Body of pancreas (tissue), 4 donors: Measurements from ENCODE around the gene MAMDC2. TPM values are rescaled to one million over a fixed set of nuclear protein-coding genes. Genes with fewer than 3 reads are reported as not detected.

ENCODE experiments used
- ATAC-seq: fragments of 150-250 bp; one replicate; pipeline ENCODE4 v1.9.1; 2016
- DNase-seq, 4 donors: peaks; one replicate each; pipeline ENCODE4 v3.0.0-alpha.2; 2019
- H3K27ac ChIP-seq, 4 donors: fragments of 200-600 bp; sonication (generic); 1 replicate in 3 of 4; 2 replicates in 1 of 4; pipeline versions ENCODE4 v1.5.1 to v1.6.1; 2016 to 2019; ENCODE audit warnings: mild to moderate bottlenecking in 1 of 4, mixed read lengths in 1 of 4, moderate library complexity in 1 of 4
- H3K27me3 ChIP-seq, 2 donors: fragments of 200-600 bp; sonication (generic); one replicate each; pipeline ENCODE4 v1.6.0; 2016; ENCODE audit warnings: mild to moderate bottlenecking in 1 of 2
- H3K36me3 ChIP-seq, 2 donors: fragments of 200-600 bp; sonication (generic); replicated peaks in 1 of 2; 2 replicates each; pipeline ENCODE4 v1.5.1; 2016; ENCODE audit warnings: low read depth in 2 of 2; ENCODE audit not compliant: insufficient read depth in 1 of 2
- H3K4me1 ChIP-seq: fragments of 200-600 bp; sonication (generic); one replicate; pipeline ENCODE4 v1.6.0; 2016
- H3K4me3 ChIP-seq, 2 donors: fragments of 200-600 bp; sonication (generic); 1 replicate in 1 of 2; 2 replicates in 1 of 2; pipeline ENCODE4 v1.5.1; 2016 to 2019
- H3K9me3 ChIP-seq, 3 donors: fragments of 200-600 bp; sonication (generic); 1 replicate in 2 of 3; 2 replicates in 1 of 3; pipeline ENCODE4 v1.5.1; 2016
- POLR2A ChIP-seq, 3 donors: fragments of 450-650 bp; IDR thresholded peaks; one replicate each; pipeline ENCODE4 v1.6.1; 2016; ENCODE audit warnings: antibody characterized with exemption in 3 of 3, mild to moderate bottlenecking in 2 of 3
- WGBS, 2 donors: methylation state at CpG; one replicate each; pipeline ENCODE4 v1.1.5; 2017; 5-methylcytosine and 5-hydroxymethylcytosine counted together
- intact Hi-C: fragments of 100-400 bp; cut with DNase I; formaldehyde crosslinking; loops from one replicate; pipeline ENCODE4 v1.15.1; 2023
- total RNA-seq, 2 donors: library from RNA; depleted of rRNA; stranded (reverse); fragments of >200 nt; gene quantifications; one replicate each; pipeline ENCODE4 v1.1.0, GENCODE V29; 2016
- TF ChIP-seq, protein P1 (sequence below), 7 experiments: fragments of 450-650 bp in 4 of 7; fragments of 200-600 bp in 3 of 7; sonication (generic) in 3 of 7; IDR thresholded peaks; one replicate each; pipeline ENCODE4 v1.5.1; 2016 to 2019; ENCODE audit warnings: antibody characterized with exemption in 7 of 7

MAMDC2 gene
- total RNA-seq, 2 donors from 2014 or later: 4.0 to 17.1 TPM

GRCh38 chr9:70142101-70142500, 98.5 kb downstream of the MAMDC2 start:
- H3K27me3 ChIP-seq: no peaks in the 10 kb centered on the region
- no peak for TF ChIP-seq POLR2A (IDR thresholded peaks at IDR 0.05)
- TF ChIP-seq, protein P1, sequence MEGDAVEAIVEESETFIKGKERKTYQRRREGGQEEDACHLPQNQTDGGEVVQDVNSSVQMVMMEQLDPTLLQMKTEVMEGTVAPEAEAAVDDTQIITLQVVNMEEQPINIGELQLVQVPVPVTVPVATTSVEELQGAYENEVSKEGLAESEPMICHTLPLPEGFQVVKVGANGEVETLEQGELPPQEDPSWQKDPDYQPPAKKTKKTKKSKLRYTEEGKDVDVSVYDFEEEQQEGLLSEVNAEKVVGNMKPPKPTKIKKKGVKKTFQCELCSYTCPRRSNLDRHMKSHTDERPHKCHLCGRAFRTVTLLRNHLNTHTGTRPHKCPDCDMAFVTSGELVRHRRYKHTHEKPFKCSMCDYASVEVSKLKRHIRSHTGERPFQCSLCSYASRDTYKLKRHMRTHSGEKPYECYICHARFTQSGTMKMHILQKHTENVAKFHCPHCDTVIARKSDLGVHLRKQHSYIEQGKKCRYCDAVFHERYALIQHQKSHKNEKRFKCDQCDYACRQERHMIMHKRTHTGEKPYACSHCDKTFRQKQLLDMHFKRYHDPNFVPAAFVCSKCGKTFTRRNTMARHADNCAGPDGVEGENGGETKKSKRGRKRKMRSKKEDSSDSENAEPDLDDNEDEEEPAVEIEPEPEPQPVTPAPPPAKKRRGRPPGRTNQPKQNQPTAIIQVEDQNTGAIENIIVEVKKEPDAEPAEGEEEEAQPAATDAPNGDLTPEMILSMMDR (IDR thresholded peaks at IDR 0.05): no peak
- no peaks in the 10 kb centered on the region for H3K36me3 ChIP-seq
- no peak for ATAC-seq
- no peaks in the 10 kb centered on the region for H3K9me3 ChIP-seq
- H3K4me3 ChIP-seq: no peak overlapping the region
- no peak for DNase-seq
- WGBS, 2 donors: 78 to 88% methylated on average over 3 of the region's 3 CpGs
- intact Hi-C loops: no loop called here
- no peak overlapping the region for H3K27ac ChIP-seq
- H3K4me1 ChIP-seq: no peaks in the 10 kb centered on the region

DNA sequence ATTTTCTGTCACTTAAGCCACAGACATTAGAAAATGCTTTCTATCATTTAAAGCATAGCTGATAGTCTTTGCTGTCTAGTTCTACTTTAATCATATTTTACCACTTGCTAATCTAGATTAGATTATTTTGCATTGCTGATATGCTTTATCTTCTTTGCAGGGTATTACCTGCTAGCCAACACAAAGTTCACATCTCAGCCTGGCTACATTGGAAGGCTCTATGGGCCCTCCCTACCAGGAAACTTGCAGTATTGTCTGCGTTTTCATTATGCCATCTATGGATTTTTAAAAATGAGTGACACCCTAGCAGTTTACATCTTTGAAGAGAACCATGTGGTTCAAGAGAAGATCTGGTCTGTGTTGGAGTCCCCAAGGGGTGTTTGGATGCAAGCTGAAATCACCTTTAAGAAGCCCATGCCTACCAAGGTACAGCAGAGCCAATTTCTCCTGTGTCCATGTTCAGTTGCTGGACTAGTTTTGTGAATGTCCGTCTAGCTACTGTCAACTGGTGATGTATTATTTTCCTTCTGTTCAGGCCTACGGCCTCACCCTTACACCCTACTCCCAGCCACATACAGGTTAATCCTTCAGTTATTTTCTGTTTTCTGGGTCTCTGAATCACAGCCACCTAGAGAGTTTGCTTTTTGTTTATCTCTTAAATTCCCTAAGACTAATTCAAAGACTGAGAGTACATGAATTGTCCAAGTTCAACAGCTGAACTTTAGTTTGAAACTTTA, 99.9 kb downstream of the MAMDC2 start:
- TF ChIP-seq, protein P1 (IDR thresholded peaks at IDR 0.05): no peak
- TF ChIP-seq POLR2A (IDR thresholded peaks at IDR 0.05): no peak
- no peaks in the 10 kb centered on the region for H3K36me3 ChIP-seq
- no peak for ATAC-seq
- H3K9me3 ChIP-seq: no peaks in the 10 kb centered on the region
- intact Hi-C loops: no loop called here
- no peak overlapping the region for H3K4me3 ChIP-seq
- H3K27ac ChIP-seq: no peak overlapping the region
- DNase-seq: no peak
- WGBS, 2 donors: 69 to 76% methylated on average over 3 of the region's 3 CpGs
- H3K27me3 ChIP-seq: no peaks in the 10 kb centered on the region
- no peaks in the 10 kb centered on the region for H3K4me1 ChIP-seq

DNA sequence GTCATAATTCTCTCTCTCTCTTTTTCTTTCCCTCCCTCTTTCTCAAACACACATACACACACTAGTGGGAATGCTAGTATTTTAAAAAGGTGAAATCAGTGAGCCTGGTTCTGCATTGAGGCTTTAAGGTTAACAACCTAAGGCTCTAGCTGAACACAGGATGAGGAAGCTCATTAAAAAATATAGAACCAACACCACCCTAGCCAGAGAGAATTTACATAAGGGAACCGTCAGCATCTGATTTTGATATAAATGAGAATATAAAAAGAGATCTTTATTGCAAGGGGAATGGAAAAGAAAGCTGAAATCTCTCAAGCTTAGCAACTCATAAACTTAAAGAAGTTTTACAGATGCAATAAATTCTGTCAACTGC, 100.5 kb downstream of the MAMDC2 start:
- Histone ChIP-seq H3K9me3 (no peaks in the 10 kb centered on the region), H3K4me1 (no peaks in the 10 kb centered on the region), H3K27me3 (no peaks in the 10 kb centered on the region), H3K27ac (no peak overlapping the region), H3K4me3 (no peak overlapping the region), H3K36me3 (no peaks in the 10 kb centered on the region)
- intact Hi-C loops: no loop called here
- 92 to 96% methylated on average over 1 of the region's 1 CpG for WGBS, 2 donors
- ATAC-seq (no peak), DNase-seq (no peak)
- TF ChIP-seq, protein P1 (IDR thresholded peaks at IDR 0.05): no peak
- TF ChIP-seq POLR2A (IDR thresholded peaks at IDR 0.05): no peak

DNA sequence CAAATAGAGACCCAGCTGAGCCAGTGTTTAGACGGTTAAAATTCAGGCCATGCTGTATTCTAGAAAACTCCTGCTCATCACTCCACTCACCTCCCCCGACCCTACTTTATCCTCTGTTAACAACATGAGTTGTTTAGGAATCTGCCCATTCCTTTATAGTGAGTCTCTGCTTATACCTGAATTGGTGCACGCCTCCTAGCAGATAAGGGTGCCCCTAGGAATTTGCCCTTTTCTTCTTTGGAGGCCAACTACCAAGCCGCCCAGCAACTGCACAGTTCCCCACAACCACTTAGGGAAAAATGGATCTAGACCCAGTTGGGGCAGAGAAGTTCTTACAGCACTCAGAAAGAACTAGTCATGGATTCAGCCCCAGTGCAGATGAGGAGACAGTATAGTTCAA, 102.3 kb downstream of the MAMDC2 start:
- Histone ChIP-seq H3K9me3 (no peaks in the 10 kb centered on the region), H3K4me3 (no peak overlapping the region), H3K36me3 (no peaks in the 10 kb centered on the region), H3K27me3 (no peaks in the 10 kb centered on the region), H3K27ac (no peak overlapping the region), H3K4me1 (no peaks in the 10 kb centered on the region)
- ATAC-seq (no peak), DNase-seq (no peak)
- intact Hi-C loops: no loop called here
- WGBS, 2 donors: 86 to 91% methylated on average over 4 of the region's 4 CpGs
- no peak for TF ChIP-seq POLR2A (IDR thresholded peaks at IDR 0.05)
- TF ChIP-seq, protein P1 (IDR thresholded peaks at IDR 0.05): no peak

- H3K4me1 ChIP-seq: no peaks in the 10 kb centered on the region
- TF ChIP-seq, protein P1 (IDR thresholded peaks at IDR 0.05): no peak
- no peak for TF ChIP-seq POLR2A (IDR thresholded peaks at IDR 0.05)
- no peak for ATAC-seq
- no peak overlapping the region for H3K27ac ChIP-seq
- H3K27me3 ChIP-seq: no peaks in the 10 kb centered on the region
- no peaks in the 10 kb centered on the region for H3K36me3 ChIP-seq
- WGBS, 2 donors: 80 to 85% methylated on average over 1 of the region's 1 CpG
- DNase-seq: no peak
- no peak overlapping the region for H3K4me3 ChIP-seq
- intact Hi-C loops: no loop called here
- no peaks in the 10 kb centered on the region for H3K9me3 ChIP-seq
Observed at GRCh38 chr9:70147196-70147595, 103.5 kb downstream of the MAMDC2 start.
